Glomerular endothelial cell (primary cell): ENCODE data around the gene MYBBP1A. TPM values are rescaled to one million over a fixed set of nuclear protein-coding genes. Genes with fewer than 3 reads are reported as not detected.
A peak's percentile ranks its signal among the peaks of the same experiment; 100 is the strongest.

ENCODE experiments used
- DNase-seq: peaks from one replicate; pipeline ENCODE4 v3.0.0-alpha.2; 2011; ENCODE audit warnings: low read depth, low spot score; ENCODE audit errors: extremely low read depth
- total RNA-seq: library from RNA; depleted of rRNA; stranded (reverse); fragments of >200 nt; gene quantifications from 2 replicates; pipeline ENCODE4 v1.2.3, GENCODE V29; 2015

Gene MYBBP1A
- total RNA-seq, 1 donor from 2014 or later, result 84.7 TPM

GRCh38 chr17:4539025-4539424 lies 16.2 kb downstream of the MYBBP1A start:
- DNase-seq, result no peak

DNA sequence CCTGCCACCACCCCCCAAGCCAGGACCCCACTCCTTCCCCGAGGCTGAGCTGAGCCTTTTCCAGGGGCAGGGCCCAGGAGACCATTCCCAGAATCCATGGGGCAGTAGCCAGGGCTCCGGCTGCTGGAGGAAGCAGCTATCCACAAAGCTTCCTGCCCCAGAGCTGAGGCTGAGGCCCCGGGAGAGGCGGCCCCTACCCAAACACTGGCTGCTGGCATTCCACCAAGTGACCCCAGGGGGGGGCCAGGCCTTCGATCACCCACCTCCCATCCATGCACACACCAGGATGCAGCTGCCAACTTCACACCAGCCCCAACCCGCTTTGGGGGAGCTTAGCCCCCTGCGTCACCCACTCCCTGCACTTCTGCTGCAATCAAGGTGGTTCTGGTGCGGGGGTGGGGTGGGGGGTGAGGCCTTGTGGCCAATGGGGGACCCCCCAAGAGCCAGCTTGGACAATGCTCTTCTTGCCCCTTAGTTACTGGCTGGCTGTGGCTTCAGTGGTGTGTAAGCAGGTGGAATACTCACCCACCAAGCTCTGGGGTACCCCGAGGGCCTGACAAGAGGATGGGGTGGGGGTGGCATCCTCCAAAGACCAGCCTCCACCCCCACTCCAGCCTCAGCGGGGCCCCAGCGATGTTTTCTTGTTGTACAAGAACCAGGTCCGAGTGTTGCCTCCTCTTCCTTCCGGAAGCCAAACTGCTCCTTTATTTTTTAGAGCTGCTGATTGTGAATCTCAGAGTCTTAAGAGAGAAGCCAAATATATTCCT lies 16.8 kb downstream of the MYBBP1A start:
- DNase-seq, result no peak

GRCh38 chr17:4537451-4538235 lies 17.5 kb downstream of the MYBBP1A start:
- DNase-seq, result no peak

GRCh38 chr17:4536742-4537411 lies 18.3 kb downstream of the MYBBP1A start:
- DNase-seq, result no peak

- DNase-seq, result no peak
These were observed 18.9 kb downstream of the MYBBP1A start for GRCh38 chr17:4536259-4536741.

GRCh38 chr17:4535667-4536258 lies 19.4 kb downstream of the MYBBP1A start:
- DNase-seq, result no peak

DNA sequence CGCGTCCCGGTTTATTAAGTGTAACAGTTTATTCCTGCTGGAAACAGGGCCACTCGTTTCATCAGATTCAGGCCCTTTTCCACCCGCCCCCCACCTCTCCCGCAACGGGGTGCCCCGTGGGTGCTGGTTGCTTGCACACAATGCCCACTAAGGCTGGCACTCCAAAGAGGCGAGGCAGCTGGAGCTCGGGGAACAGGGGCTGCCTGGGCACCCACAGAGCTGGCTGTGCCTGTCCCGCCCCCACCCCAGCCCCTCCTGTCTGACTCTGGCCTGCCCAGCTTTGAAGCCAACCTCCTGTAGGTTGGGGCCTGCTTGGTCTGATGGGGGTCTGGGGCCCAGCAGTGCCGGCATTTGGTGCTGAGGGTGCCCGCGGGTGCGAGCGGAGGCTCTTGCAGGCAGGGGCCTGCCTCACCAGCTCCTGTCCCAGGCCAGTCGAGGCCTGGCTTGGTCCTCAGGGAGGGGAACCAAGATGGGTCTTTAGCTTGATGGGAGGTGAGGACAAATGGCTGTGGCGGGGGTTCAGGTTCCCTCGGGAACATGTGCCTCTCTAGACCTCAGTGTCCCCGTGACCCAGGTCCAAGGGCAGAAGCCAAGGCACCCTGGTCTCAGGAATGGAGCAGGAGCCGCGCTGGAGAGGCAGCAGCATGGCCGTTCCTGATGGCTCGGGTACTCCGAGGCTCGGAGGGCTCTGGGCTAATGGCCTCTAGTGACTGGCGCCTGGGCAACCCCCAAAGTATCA lies 20.1 kb downstream of the MYBBP1A start:
- DNase-seq, result no peak

GRCh38 chr17:4534515-4534914 lies 20.7 kb downstream of the MYBBP1A start:
- no peak for DNase-seq

- DNase-seq, result no peak
These were observed 21.4 kb downstream of the MYBBP1A start for GRCh38 chr17:4533523-4534504.

GRCh38 chr17:4532860-4533522 lies 22.2 kb downstream of the MYBBP1A start:
- DNase-seq, result no peak

DNA sequence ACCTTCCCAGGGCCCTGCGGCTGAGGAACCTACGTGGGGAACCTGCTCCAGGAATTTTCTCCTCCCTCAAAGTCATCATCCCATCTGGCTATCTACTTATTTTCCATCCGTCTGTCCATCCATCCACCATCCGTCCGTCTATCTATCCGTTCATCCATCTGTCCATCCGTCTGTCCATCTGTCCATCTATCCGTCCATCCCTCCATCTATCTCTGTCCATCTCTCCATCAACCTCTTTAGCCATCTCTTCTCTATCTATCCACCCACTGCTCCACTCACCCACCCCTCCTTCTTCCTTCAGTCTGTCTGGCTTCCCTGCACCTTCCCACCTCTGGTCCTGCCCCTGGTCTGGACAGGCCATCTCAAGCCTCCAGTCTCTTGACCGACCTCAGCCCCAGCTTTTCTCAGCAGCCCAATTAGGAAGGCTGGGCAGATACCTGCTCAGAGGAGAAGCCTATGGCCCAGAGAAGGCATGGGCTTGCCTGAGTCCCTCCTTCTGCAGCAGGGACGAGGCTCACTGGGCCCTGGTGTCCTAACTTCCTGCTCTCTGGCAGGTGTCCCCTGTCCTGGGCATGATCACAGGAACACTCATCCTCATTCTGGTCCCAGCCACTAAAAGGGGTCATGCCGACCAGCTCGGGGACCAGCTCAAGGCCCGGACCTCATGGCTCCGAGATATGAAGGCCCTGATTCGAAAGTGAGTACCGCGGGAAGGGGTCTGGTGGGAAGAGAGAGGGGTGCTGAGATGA lies 23.0 kb downstream of the MYBBP1A start:
- DNase-seq, result no peak

GRCh38 chr17:4530799-4531730 lies 24.1 kb downstream of the MYBBP1A start:
- DNase-seq, result peak; percentile 91

DNA sequence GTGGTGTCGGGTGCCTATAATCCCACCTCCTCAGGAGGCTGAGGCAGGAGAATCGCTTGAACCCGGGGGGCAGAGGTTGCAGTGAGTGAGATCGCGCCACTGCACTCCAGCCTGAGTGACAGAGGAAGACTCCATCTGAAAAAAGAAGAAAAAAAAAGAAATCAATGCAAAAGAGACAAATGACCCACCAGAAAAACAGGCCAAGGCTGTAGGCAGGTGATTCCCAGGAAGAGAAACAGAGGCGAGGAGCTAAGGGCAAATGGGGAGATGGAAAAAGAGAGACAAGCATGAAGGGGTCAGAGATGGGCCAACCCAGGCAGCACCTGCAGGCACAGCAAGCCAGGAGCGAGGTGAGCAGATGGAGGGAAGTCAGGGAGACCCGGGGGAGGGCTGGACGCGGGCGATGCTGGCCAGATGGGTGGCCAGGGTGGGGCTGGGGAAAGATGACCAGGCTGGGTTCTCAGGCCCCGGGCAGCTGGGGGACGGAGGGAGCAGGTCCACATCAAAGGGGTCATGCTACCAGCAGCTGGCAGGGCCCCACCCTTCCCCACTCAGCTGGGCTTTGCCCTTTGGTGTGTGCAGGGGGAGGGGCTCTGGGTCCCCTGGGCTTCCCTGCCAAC lies 25.5 kb downstream of the MYBBP1A start:
- no peak for DNase-seq

DNA sequence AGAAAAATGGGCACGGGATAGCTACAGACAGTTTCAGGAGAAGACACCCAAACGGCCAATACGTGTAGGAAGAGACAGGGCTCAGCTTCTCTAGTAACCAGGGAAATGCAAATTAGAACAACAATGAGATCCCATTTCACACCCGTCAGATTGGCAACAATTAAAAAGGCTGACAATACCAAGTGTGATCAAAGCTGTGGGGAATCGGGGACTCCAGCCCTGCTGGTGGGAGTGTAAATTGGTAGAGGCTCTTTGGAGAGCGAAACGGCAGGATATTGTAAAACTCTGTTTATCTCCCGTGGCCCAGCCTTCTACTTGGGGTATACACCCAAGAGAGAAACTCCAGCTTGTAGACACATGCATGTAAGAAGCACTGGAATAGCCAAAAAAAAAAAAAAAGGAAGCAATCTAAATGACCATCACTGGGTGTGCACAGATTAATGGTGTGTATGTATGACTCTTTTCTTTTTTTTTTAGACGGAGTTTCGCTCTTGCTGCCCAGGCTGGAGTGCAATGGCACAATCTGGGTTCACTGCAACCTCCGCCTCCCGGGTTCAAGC lies 27.5 kb downstream of the MYBBP1A start:
- no peak for DNase-seq

DNA sequence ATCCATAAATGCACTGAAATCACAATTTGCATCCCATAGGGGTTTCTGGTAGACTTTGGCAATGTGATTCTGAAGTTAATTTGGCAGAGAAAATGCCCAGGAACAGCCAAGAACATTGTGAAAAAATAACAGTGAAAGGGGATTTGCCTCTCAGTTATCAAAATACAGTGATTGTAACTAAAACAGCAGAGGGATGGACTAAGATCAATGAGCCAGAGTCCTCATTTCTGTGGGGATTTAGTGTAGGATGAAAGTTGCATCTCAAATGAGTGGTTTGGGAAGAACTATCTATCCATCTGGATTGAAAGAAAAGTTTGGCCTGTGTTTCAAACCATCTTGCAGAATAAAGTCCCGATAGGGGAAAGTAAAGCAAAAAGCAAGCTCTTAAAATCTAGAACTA lies 28.1 kb downstream of the MYBBP1A start:
- no peak for DNase-seq
